HG02642 (cell line): Measurements from ENCODE around the gene XYLT1.
A peak's percentile ranks its signal among the peaks of the same experiment; 100 is the strongest.

Experiments
- ATAC-seq: cut with Tn5 transposase; IDR thresholded peaks from one replicate; pipeline ENCODE4 v1.9.1; 2021; ENCODE audit warnings: mild to moderate bottlenecking; ENCODE audit not compliant: unreplicated experiment, poor library complexity

Gene XYLT1

GRCh38 chr16:17461951-17462729 lies 8.6 kb downstream of the XYLT1 start:
- no peak for ATAC-seq

GRCh38 chr16:17460890-17461289 lies 9.9 kb downstream of the XYLT1 start:
- ATAC-seq, result no peak

GRCh38 chr16:17459903-17460521 lies 10.7 kb downstream of the XYLT1 start:
- peak; percentile 57 for ATAC-seq

DNA sequence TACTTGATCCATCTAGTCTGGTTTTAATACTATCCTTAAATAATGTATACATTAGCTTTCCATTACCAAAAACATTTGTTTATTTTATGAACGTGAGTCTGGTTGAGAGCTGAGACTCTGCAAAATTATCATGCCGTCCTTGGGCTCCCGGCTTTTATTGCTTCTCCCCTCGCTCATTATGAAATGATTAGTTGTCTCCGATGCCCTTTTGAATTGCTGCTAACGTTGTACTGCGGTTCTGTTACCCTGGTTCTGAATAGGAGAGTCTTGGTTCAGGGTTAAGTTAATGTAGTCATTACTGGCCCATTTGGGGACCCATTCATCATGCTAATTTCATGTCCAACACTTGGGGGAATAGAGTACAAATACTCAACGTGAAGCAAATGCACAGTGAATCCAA lies 12.8 kb downstream of the XYLT1 start:
- no peak for ATAC-seq

- no peak for ATAC-seq
These were observed 13.2 kb downstream of the XYLT1 start for GRCh38 chr16:17457513-17457912.

DNA sequence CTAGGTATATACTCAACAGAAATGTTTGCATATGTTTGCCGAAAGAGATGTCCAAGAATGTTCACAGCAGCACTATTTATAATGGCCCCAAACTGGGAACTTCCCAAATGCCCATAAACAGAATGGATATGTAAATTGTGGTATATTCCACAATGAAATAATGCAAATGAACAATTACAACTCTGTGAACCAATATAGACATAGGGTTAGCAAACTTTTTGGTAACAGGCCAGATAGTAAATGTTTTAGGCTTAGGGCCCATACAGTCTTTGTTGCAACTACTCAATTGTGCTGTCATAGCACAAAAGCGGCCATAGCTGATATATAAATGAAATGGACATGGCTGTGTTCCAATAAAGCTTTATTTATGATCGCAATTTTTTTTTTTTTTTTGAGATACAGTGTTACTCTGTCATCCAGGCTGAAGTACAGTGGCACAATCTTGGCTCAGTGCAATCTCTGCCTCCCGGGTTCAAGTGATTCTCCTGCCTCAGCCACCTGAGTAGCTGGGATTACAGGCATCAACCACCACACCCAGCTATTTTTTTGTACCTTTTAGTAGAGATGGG lies 16.5 kb downstream of the XYLT1 start:
- ATAC-seq, result no peak

DNA sequence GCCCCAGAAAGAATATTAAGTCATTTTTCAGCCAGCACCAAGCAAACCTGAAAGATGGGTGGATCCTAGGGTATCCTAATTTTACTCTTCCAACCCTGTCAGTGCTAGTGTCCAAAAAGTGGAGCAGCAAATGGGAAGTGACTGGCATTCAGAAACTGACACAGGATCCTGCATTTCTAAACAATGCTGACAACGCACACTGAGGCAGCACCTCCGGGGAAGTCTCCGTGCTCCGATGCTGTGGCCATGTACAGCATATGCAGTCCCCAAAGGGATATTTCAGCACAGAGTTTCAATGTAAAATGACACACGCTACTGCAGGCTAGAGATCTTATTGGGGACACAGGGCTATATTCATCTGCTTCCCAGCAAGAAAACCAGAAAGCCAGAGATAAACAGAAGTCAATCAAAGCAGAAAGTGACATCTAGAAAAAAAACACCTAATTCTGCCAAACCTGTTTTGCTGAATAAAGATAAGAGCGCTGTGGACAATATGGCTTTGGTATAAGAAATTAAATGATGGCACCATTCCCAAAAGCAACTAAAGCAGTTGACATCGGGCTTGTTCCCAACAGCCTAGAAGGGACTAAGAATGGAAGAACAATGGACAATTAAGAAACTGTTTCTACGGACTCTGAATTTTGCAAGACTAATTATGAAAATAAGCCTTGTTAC lies 17.3 kb downstream of the XYLT1 start:
- no peak for ATAC-seq

DNA sequence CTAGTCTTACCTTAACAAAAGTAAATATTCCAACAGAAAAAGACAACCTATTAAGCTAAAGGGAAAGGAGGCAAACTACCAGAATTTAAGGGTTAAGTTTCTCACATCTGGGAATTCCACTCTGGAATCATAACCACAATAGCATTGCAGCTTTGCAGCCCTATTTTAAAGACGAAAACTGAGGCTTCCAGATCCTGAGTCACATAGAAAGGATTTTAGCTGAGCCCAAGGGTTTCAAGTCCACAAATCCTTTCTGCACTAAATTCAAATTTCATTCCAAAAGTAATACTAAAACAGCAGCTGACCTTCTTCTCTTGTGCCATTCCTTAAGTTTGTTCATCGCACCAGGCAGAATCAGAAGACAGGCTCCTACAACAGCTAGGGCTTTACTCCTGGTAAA lies 17.8 kb downstream of the XYLT1 start:
- ATAC-seq, result no peak

DNA sequence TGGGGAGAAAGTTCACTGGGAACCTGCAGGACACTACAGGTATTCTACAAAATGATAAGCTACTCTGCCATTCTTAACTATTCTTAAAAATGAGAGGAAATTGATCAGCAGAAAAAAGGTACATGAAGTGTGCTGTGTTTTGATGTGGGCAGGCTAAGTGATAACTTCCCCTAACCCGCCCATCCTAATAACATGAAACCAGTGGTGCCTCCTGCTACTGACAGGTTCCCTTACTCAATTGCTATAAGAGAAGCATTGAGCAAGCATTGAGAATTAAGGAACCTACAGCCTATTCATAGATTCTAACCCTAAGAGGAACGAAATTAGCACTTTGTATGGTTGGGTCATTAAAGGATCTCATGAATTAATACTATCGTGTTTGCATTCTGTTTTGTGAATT lies 18.9 kb downstream of the XYLT1 start:
- ATAC-seq, result no peak

- no peak for ATAC-seq
These were observed 20.5 kb downstream of the XYLT1 start for GRCh38 chr16:17450291-17450690.

DNA sequence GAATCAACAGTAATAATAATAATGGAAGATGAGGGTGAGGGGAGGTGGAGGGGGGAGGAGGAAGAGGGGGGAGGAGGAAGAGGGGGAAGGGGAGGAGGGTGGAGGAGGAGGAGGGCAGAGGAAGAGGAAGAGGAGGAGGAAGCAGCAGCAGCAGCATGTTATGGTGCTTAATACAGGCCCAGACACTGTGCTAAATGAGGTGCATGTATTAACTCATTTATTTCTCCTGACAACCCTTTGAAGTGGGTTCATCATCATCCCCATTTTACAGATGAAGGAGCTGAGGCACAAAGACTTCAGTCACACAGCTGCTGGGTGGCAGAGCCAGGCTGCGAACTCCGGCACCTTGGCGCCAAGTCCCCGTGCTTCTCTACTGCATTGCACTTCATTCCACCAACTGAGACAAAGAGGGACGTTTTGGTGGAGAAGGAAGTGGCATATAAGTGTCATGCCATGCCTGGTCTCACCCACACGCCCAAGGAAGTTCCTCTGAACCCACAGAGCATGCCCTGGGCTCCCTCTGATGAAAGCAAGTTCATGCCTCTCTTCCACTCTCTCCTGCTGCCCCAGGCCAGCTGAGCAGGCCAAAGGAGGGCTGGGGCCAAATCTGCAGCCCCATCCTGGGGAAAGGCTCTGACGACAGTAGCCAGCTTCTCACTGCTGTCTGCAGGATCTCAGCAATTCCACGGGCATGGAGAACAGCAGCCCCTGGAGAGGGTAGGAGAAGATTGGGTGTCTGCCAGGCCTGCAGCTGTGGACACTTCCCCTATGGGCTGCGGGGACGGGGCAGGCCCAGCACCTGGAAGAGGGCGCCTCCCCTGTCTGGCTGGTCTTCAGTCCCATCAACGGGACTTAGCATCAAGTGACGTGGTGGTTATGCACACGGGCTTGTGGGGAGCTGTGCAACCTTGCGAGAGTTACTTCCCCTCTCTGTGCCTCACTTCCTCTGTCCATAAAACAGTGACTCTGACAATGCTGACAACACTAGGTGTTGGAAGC lies 21.8 kb downstream of the XYLT1 start:
- ATAC-seq, result no peak

- no peak for ATAC-seq
These were observed 23.6 kb downstream of the XYLT1 start for GRCh38 chr16:17447101-17447569.

DNA sequence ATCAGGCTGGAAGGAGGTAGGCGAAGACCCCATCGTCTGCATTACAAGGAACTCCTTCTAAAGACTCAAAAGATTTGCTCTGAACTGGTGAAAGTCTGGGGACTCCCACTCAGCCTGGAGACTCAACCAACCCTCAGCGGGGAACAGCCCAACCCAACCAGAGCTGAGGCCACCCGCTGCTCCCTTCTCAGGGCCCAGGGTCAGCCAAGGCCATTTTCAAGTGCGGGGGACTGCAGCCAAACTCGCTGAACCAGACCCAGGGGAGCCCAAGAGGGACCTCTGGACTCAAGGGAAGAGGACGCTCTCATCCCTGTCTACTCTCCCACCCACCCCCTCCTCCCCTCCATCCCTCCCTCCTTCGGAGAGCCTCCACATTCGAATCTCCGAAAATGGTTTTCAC lies 24.1 kb downstream of the XYLT1 start:
- ATAC-seq, result no peak

- ATAC-seq, result no peak
These were observed 25.3 kb downstream of the XYLT1 start for GRCh38 chr16:17445421-17445820.

DNA sequence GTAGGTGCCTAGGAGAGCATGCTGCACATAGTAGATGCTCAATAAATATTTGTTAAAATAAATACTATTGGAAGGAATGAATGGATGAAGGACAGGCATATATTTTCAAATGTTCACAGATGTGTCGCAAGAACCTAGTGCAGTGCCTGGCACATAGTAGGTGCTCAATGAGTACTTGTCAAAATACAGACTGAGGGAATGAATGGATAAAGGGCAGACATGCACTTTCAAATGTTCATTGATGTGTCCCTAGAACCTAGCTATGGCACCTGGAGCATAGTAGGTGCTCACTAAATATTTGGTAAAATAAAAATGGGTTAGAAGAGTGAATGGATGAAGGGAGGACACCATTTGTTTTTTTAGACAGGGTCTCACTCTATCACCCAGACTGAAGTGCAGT lies 26.1 kb downstream of the XYLT1 start:
- ATAC-seq, result no peak

GRCh38 chr16:17440131-17440530 lies 30.6 kb downstream of the XYLT1 start:
- ATAC-seq, result no peak

- no peak for ATAC-seq
These were observed 31.2 kb downstream of the XYLT1 start for GRCh38 chr16:17439580-17439979.

- no peak for ATAC-seq
These were observed 32.8 kb downstream of the XYLT1 start for GRCh38 chr16:17437981-17438380.

GRCh38 chr16:17437127-17437720 lies 33.5 kb downstream of the XYLT1 start:
- no peak for ATAC-seq

GRCh38 chr16:17435318-17435717 lies 35.4 kb downstream of the XYLT1 start:
- ATAC-seq, result no peak
